ENCODE data around the gene BMAL1.

The BMAL1 gene

DNA sequence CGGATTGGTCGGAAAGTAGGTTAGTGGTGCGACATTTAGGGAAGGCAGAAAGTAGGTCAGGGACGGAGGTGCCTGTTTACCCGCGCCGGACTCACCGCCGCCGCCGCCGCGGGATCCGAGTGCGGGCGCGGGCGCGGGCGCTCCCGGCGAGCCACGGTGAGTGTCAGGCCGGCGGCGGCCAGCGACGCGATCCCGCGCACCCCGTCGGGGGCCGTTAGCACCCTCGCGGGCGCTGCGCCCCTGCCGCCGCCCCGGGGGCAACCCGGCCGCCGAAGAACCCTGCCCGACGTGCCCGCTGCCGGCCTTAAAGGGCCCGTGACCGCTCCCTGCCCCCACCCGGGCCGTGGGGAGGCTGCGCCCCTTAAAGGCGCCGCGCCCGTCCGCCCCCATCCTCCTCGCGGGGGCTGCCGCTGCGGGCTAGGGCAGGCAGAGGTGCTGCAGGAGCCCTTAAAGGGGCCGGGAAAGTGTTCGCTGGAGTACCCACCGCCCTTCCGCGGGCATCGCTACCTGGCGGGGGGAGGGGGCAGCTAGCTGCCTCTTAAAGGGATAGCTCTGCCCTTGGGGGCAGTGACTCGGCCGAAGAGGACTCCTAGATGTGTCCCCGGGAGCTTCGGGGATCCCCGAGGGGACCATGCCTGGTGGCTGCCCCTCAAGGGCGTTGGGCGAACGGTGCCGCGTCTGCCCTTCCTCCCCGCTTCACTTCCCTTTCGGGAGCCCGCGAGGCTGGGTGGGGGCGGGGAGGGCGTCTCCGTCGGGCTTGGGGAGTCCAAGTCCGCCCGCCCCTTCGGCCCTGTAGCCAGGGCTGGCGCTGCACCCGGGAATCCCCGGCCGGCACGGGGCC, at the start of gene BMAL1:
Gene BMAL1 (plus strand): TSS at position 23 of the 841 bp plus-strand sequence. CDS start 76,519 bp downstream, outside the sequence.
- Histone ChIP-seq H3F3A (ENCODE audit: control insufficient read depth, insufficient read depth) (no peaks in the 10 kb centered on the region), H3K9me3 (ENCODE audit: control insufficient read depth, insufficient read depth, low read length) (peaks cover 9% of the 10 kb centered on the region; the same call in 1 of the 2 replicates), H3K27ac (ENCODE audit: low read depth, low read length) (no peak within 1 kb of the TSS), H3K9me2 (replicated peaks; ENCODE audit: control insufficient read depth, low read length) (no peaks in the 10 kb centered on the region), H3K4me1 (ENCODE audit: control insufficient read depth, low read length) (no peaks in the 10 kb centered on the region), H3K79me2 (ENCODE audit: control insufficient read depth, low read length) (no peaks in the 10 kb centered on the region), H3K27me3 (ENCODE audit: control insufficient read depth, low read length) (peaks cover 39% of the 10 kb centered on the region), H4K20me1 (ENCODE audit: control insufficient read depth, insufficient read depth, low read depth, low read length) (no peaks in the 10 kb centered on the region), H3K4me2 (ENCODE audit: low read length) (no peak within 1 kb of the TSS), H3K36me3 (ENCODE audit: control insufficient read depth, low read length) (no peaks in the 10 kb centered on the region), H3K4me3 (ENCODE audit: low read length) (no peak within 1 kb of the TSS)
- TF ChIP-seq EZH2phosphoT487 (IDR thresholded peaks at IDR 0.05; ENCODE audit: borderline replicate concordance, low read length) (no peak), CTCF (IDR thresholded peaks at IDR 0.05; ENCODE audit: low read depth, low read length, poor library complexity, severe bottlenecking) (no peak)

- Histone ChIP-seq H3K79me2 (ENCODE audit: control insufficient read depth, low read length) (no peaks in the 10 kb centered on the region), H3K36me3 (ENCODE audit: control insufficient read depth, low read length) (no peaks in the 10 kb centered on the region), H3K4me1 (ENCODE audit: control insufficient read depth, low read length) (peaks cover 12% of the 10 kb centered on the region), H3K27ac (ENCODE audit: low read depth, low read length) (no peak overlapping the region), H4K20me1 (ENCODE audit: control insufficient read depth, insufficient read depth, low read depth, low read length) (no peaks in the 10 kb centered on the region), H3K4me2 (ENCODE audit: low read length) (no peak overlapping the region), H3K4me3 (ENCODE audit: low read length) (no peak overlapping the region), H3K27me3 (ENCODE audit: control insufficient read depth, low read length) (peaks cover 2% of the 10 kb centered on the region; the same call in 1 of the 2 replicates), H3F3A (ENCODE audit: control insufficient read depth, insufficient read depth) (no peaks in the 10 kb centered on the region), H3K9me2 (replicated peaks; ENCODE audit: control insufficient read depth, low read length) (no peaks in the 10 kb centered on the region), H3K9me3 (ENCODE audit: control insufficient read depth, insufficient read depth, low read length) (no peaks in the 10 kb centered on the region)
- no peak for TF ChIP-seq EZH2phosphoT487 (IDR thresholded peaks at IDR 0.05; ENCODE audit: borderline replicate concordance, low read length)
- no peak for TF ChIP-seq CTCF (IDR thresholded peaks at IDR 0.05; ENCODE audit: low read depth, low read length, poor library complexity, severe bottlenecking)
These were observed 49.0 kb upstream of the BMAL1 start for GRCh38 chr11:13228572-13228971.

DNA sequence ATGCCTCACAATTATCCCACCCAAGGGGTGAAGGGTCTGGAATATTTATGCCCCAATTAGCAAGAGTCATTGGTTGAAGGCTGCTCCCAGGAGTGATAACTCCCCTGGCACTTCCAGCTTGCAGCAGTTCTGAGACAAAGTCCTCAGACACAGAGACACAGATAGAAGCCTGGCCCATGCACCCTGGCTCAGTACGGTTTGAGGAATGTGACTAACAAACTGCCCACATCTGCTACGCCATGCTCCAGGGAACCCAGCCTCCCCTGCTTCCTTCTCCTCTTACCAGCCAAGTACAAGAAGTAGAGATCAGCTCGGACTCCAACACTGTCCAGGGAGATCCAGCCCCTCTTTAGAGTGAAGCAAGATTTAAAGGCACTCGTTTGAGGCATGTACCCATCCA, 48.5 kb upstream of the BMAL1 start:
- no peaks in the 10 kb centered on the region for H3F3A ChIP-seq (ENCODE audit: control insufficient read depth, insufficient read depth)
- H3K79me2 ChIP-seq (ENCODE audit: control insufficient read depth, low read length) = no peaks in the 10 kb centered on the region
- peaks cover 2% of the 10 kb centered on the region; the same call in 1 of the 2 replicates for H3K27me3 ChIP-seq (ENCODE audit: control insufficient read depth, low read length)
- peak overlapping the region; percentile 0; the same call in 1 of the 2 replicates for H3K4me2 ChIP-seq (ENCODE audit: low read length)
- no peak overlapping the region for H3K27ac ChIP-seq (ENCODE audit: low read depth, low read length)
- TF ChIP-seq CTCF (IDR thresholded peaks at IDR 0.05; ENCODE audit: low read depth, low read length, poor library complexity, severe bottlenecking) (no peak), EZH2phosphoT487 (IDR thresholded peaks at IDR 0.05; ENCODE audit: borderline replicate concordance, low read length) (no peak)
- no peaks in the 10 kb centered on the region for H4K20me1 ChIP-seq (ENCODE audit: control insufficient read depth, insufficient read depth, low read depth, low read length)
- peaks cover 12% of the 10 kb centered on the region for H3K4me1 ChIP-seq (ENCODE audit: control insufficient read depth, low read length)
- H3K9me3 ChIP-seq (ENCODE audit: control insufficient read depth, insufficient read depth, low read length) = no peaks in the 10 kb centered on the region
- H3K4me3 ChIP-seq (ENCODE audit: low read length) = no peak overlapping the region
- H3K36me3 ChIP-seq (ENCODE audit: control insufficient read depth, low read length) = no peaks in the 10 kb centered on the region
- H3K9me2 ChIP-seq (replicated peaks; ENCODE audit: control insufficient read depth, low read length) = no peaks in the 10 kb centered on the region
